CD4-positive, alpha-beta memory T cell (primary cell): ENCODE results near the gene USP34. TPM values are rescaled to one million over a fixed set of nuclear protein-coding genes. Genes with fewer than 3 reads are reported as not detected.
"Not testable (repeated sequence)": the region's sequence is repeated elsewhere in the genome, so short reads cannot be mapped to it uniquely, and the experiment has no call there.

ENCODE experiments used
- CTCF ChIA-PET: fragments of 350-600 bp; sonication (Branson Sonifier 250); formaldehyde crosslinking; loops from one replicate; lab custom pipeline; 2021; ENCODE audit warnings: inconsistent platforms; ENCODE audit not compliant: partially characterized antibody; lab: Charles Lee
- POLR2A ChIA-PET: fragments of 350-600 bp; sonication (Branson Sonifier 250); formaldehyde crosslinking; loops from one replicate; lab custom pipeline; 2021; ENCODE audit not compliant: partially characterized antibody; lab: Charles Lee
- DNase-seq, 5 donors: peaks; one replicate each; pipeline versions ENCODE4 v3.0.0 to v3.0.0-alpha.2; 2020 to 2022; ENCODE audit warnings: mixed read lengths in 1 of 5
- H3K27ac ChIP-seq: one replicate; pipeline ENCODE4 v1.7.0; 2013; ENCODE audit warnings: low read depth, low read length
- H3K27me3 ChIP-seq: 2 replicates; pipeline ENCODE4 v1.7.0; 2013; ENCODE audit warnings: mild to moderate bottlenecking, low read length, moderate library complexity; ENCODE audit not compliant: insufficient read depth
- H3K36me3 ChIP-seq: 2 replicates; pipeline ENCODE4 v1.7.0; 2013; ENCODE audit warnings: mild to moderate bottlenecking, low read length, moderate library complexity; ENCODE audit not compliant: insufficient read depth
- H3K4me1 ChIP-seq: 2 replicates; pipeline ENCODE4 v1.7.0; 2013; ENCODE audit warnings: mild to moderate bottlenecking, low read length, moderate library complexity; ENCODE audit not compliant: insufficient read depth
- H3K4me3 ChIP-seq, 2 donors: one replicate each; pipeline ENCODE4 v1.7.0; 2013; ENCODE audit warnings: low read length in 2 of 2, mild to moderate bottlenecking in 1 of 2
- H3K9me3 ChIP-seq, 2 donors: one replicate each; pipeline ENCODE4 v1.7.0; 2013; ENCODE audit warnings: low read length in 2 of 2, control low read depth in 1 of 2; ENCODE audit not compliant: control insufficient read depth in 1 of 2
- H3K27ac Mint-ChIP-seq, 7 donors: one replicate each; pipeline ENCODE4 v1.8.0; 2020 to 2021; ENCODE audit warnings: mixed read lengths in 7 of 7, mild to moderate bottlenecking in 6 of 7, inconsistent platforms in 3 of 7, moderate library complexity in 3 of 7
- H3K27me3 Mint-ChIP-seq, 2 donors: one replicate each; pipeline ENCODE4 v1.8.0; 2020 to 2021; ENCODE audit warnings: mixed read lengths in 2 of 2
- H3K36me3 Mint-ChIP-seq, 2 donors: one replicate each; pipeline ENCODE4 v1.8.0; 2020 to 2021; ENCODE audit warnings: mixed read lengths in 2 of 2, inconsistent platforms in 1 of 2, mild to moderate bottlenecking in 1 of 2
- H3K4me1 Mint-ChIP-seq, 4 donors: one replicate each; pipeline ENCODE4 v1.8.0; 2020 to 2021; ENCODE audit warnings: mixed read lengths in 4 of 4, mild to moderate bottlenecking in 1 of 4
- H3K4me3 Mint-ChIP-seq, 8 donors: one replicate each; pipeline ENCODE4 v1.8.0; 2020 to 2021; ENCODE audit warnings: mixed read lengths in 8 of 8, mild to moderate bottlenecking in 7 of 8, moderate library complexity in 6 of 8, inconsistent platforms in 3 of 8
- H3K9me3 Mint-ChIP-seq, 8 donors: one replicate each; pipeline ENCODE4 v1.8.0; 2020 to 2021; ENCODE audit warnings: mixed read lengths in 8 of 8, mild to moderate bottlenecking in 5 of 8, inconsistent platforms in 3 of 8, moderate library complexity in 1 of 8
- intact Hi-C: fragments of 100-400 bp; cut with micrococcal nuclease; formaldehyde crosslinking; loops from one replicate; pipeline ENCODE4 v1.15.1; 2023
- polyA plus RNA-seq, 2 donors: library from polyadenylated mRNA; unstranded; fragments of 300-500 nt; fragmentation: Illumina TruSeq; gene quantifications; one replicate each; pipeline ENCODE4 v1.2.3, GENCODE V29; 2021
- total RNA-seq, 2 experiments: library from RNA; stranded (reverse); gene quantifications; one replicate each; pipeline ENCODE4 v1.2.3, GENCODE V29; 2021

Gene USP34
- total and polyA plus RNA-seq, 4 experiments from 2014 or later: 7.9 to 164 (median 94.9) TPM

- peak in 2 of 5 donors; percentile 49 to 61 for DNase-seq
- H3K27ac Mint-ChIP-seq: peak overlapping the region; percentile 93 to 100 (median 99)
- H3K27ac ChIP-seq: peak overlapping the region; percentile 98
- no peaks in the 10 kb centered on the region for H3K36me3 ChIP-seq
- H3K9me3 ChIP-seq: no peaks in the 10 kb centered on the region
- peaks cover 12 to 42% (median 29%) of the 10 kb centered on the region in 4 donors for H3K4me1 Mint-ChIP-seq
- ChIA-PET POLR2A (interaction anchor here (0.9 to 2.7 kb wide), 5 partner anchors 11 to 292 kb away, joined by 3 to 36 read pairs (median 4); partner anchors contain the start of gene XPO1), CTCF (interaction anchor here (0.7 to 1.7 kb wide), 2 partner anchors 46 to 63 kb away, joined by 3 to 10 read pairs; no protein-coding TSS in a partner anchor)
- no peaks in the 10 kb centered on the region for H3K27me3 ChIP-seq
- intact Hi-C loops: loop anchor here (1.0 to 5.0 kb wide), 8 partner anchors 21 to 590 kb away; partner anchors contain the start of genes CCT4, REL and XPO1
- H3K4me3 Mint-ChIP-seq: peak overlapping the region; percentile 86 to 98 (median 92)
- H3K4me3 ChIP-seq: peak overlapping the region; percentile 68 to 89
- H3K36me3 Mint-ChIP-seq: peaks cover 7 to 28% of the 10 kb centered on the region in 2 donors
- no peaks in the 10 kb centered on the region for H3K27me3 Mint-ChIP-seq
- peaks cover 33% of the 10 kb centered on the region for H3K4me1 ChIP-seq
- no peaks in the 10 kb centered on the region for H3K9me3 Mint-ChIP-seq
These were observed 1.3 kb upstream of the USP34 start for GRCh38 chr2:61471905-61472805.

DNA sequence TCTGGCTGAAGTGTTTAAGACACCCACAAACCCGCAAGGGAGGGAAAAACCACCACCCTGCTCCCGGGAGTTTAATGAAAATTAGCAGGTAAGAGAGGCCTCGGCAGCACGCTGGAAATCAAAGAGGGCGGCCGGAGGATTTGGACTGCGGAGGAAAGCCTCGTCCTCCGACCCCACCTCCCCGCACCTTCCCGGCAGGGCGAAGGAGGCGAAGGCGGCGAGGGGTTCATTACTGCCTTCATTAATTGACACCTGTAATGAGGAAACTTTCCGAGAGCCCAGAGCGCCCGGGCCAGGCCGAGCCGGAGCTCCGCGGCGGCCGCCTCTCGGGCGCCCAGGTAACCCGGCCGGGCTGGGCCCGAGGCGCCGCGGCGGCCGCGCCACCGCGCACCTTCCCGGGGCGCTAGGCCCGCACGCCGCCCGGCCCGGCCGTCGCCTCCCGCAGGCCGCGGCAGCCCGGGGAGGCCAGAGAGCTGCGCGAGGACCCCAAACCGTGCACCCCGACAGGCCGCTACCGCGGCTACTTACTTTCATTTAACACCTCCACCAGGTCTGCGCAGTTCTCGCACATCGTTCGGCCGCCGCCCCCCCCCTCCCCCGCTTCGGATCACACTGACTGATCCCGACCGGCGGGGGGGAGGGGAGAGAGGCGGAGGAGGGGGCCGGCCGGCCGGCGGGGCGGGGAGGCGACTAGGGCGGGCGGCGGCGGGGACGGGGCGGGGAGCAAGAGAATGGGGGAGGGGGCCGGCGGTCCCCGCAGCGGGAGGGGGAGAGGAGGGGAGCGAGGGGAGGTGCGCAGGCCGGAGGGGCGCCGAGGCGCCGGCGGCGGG lies 550 bp downstream of the USP34 start:
- intact Hi-C loops: loop anchor here (2.0 to 5.0 kb wide), 4 partner anchors 22 to 588 kb away; partner anchors contain the start of gene REL
- H3K27me3 Mint-ChIP-seq: no peaks in the 10 kb centered on the region
- peaks cover 13 to 48% (median 32%) of the 10 kb centered on the region in 4 donors for H3K4me1 Mint-ChIP-seq
- no peaks in the 10 kb centered on the region for H3K27me3 ChIP-seq
- H3K9me3 Mint-ChIP-seq: no peaks in the 10 kb centered on the region
- H3K27ac Mint-ChIP-seq: peak overlapping the region; percentile 93 to 98 (median 97)
- H3K4me3 ChIP-seq: peak overlapping the region; percentile 55 to 64
- ChIA-PET CTCF (no interaction called here), POLR2A (interaction anchor here (0.7 to 3.6 kb wide), 9 partner anchors 13 to 452 kb away, joined by 3 to 38 read pairs (median 3); partner anchors contain the start of genes PEX13, PUS10 and XPO1)
- peak overlapping the region; percentile 93 for H3K27ac ChIP-seq
- H3K36me3 Mint-ChIP-seq: peaks cover 3 to 28% of the 10 kb centered on the region in 2 donors
- H3K9me3 ChIP-seq: no peaks in the 10 kb centered on the region
- peak in 4 of 5 donors; percentile 9 to 86 (median 63) for DNase-seq
- H3K4me1 ChIP-seq: peaks cover 46% of the 10 kb centered on the region
- H3K4me3 Mint-ChIP-seq: peak overlapping the region; percentile 92 to 95 (median 94)
- H3K36me3 ChIP-seq: no peaks in the 10 kb centered on the region

DNA sequence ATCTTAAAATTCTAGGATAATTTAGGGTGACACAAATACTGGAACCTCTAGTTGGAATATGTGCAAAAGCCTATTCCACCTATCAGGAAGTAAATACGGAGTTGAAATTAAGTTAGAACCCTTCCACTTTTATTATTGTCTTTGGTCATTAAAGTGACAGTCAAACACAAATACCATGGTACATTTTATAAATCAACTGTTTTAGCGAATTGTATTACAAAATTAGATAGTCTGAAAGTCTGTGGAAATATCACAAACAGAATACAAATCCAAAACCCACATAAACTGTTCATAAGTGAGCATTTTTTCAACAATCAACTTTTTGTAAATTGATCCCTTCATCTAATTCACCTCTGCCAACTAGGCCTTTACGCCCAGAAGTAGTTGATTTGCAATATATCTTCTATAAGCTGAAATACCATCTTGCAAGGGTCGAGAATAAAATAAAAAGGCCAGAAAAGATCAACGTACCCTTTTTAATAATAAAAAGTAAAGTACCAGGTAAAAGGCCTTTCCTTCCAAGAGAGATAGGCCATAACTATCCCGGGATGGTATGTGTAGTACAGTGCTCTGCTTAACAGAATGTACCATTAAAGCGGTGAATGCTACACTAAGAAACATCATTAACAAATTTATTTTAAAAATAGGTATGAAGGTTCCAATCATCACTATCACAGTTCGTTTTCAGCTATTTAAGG lies 1.3 kb downstream of the USP34 start:
- no peaks in the 10 kb centered on the region for H3K9me3 Mint-ChIP-seq
- CTCF ChIA-PET: interaction anchor here (1.7 kb wide), 1 partner anchor 44 kb away, joined by 5 read pairs; no protein-coding TSS in a partner anchor

DNA sequence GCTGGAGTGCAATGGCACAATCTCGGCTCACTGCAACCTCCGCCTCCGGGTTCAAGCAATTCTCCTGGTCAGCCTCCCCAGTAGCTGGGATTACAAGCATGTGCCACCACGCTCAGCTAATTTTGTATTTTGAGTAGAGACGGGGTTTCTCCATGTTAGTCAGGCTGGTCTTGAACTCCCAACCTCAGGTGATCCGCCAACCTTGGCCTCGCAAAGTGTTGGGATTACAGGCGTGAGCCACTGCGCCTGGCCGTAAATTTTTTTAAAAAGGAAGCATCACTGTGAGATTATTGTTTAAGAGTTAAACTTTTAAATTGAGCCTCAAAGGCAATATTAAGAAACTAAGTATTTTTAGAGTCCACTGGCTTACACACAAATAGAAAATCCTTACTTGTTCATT lies 2.7 kb downstream of the USP34 start:
- peaks cover 3 to 29% of the 10 kb centered on the region in 2 donors for H3K36me3 Mint-ChIP-seq
- H3K4me3 ChIP-seq: not testable (repeated sequence)

More for the DNA sequence above, 1.3 kb downstream of the USP34 start:
- intact Hi-C loops: loop anchor here (2.0 to 5.0 kb wide), 4 partner anchors 23 to 587 kb away; partner anchors contain the start of gene REL
- POLR2A ChIA-PET: interaction anchor here (0.7 to 3.6 kb wide), 9 partner anchors 12 to 452 kb away, joined by 3 to 38 read pairs (median 3); partner anchors contain the start of genes PEX13, PUS10 and XPO1
- H3K4me3 ChIP-seq: peak overlapping the region; percentile 55 to 64
- peak overlapping the region; percentile 93 for H3K27ac ChIP-seq
- H3K9me3 ChIP-seq: no peaks in the 10 kb centered on the region
- peak overlapping the region; percentile 92 to 95 (median 94) for H3K4me3 Mint-ChIP-seq
- H3K27me3 ChIP-seq: no peaks in the 10 kb centered on the region
- H3K27me3 Mint-ChIP-seq: no peaks in the 10 kb centered on the region
- H3K27ac Mint-ChIP-seq: peak overlapping the region; percentile 93 to 98 (median 97)
- no peak for DNase-seq
- H3K4me1 ChIP-seq: peaks cover 54% of the 10 kb centered on the region
- H3K4me1 Mint-ChIP-seq: peaks cover 15 to 55% (median 38%) of the 10 kb centered on the region in 4 donors
- no peaks in the 10 kb centered on the region for H3K36me3 ChIP-seq
- peaks cover 3 to 29% of the 10 kb centered on the region in 2 donors for H3K36me3 Mint-ChIP-seq

DNA sequence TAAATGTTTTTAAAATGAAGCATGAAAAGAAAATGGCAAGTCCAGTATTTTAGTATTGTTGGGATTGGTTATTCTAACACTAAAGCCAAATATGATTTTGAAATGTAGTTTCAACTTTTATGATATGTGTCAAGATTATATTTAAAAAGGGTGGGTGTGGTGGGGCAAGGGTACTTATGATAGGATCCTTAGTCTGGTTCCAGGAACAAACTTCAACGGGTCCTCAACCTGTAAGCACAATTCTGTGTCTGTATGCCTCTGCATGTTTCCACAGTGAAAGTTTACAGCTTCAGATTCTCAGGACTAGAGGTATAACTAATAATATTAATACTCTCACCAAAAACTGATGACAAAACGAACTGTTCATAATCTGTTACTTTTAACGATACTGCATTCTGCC lies 5.8 kb downstream of the USP34 start:
- Histone ChIP-seq H3K27me3 (no peaks in the 10 kb centered on the region), H3K36me3 (no peaks in the 10 kb centered on the region), H3K4me3 (no peak overlapping the region), H3K9me3 (no peaks in the 10 kb centered on the region), H3K4me1 (peaks cover 85% of the 10 kb centered on the region), H3K27ac (no peak overlapping the region)
- CTCF ChIA-PET: no interaction called here
- H3K36me3 Mint-ChIP-seq: peaks cover 6 to 25% of the 10 kb centered on the region in 2 donors
- H3K27ac Mint-ChIP-seq: peak overlapping the region in 1 of 7 donors; percentile 80
- H3K4me1 Mint-ChIP-seq: peaks cover 29 to 84% (median 57%) of the 10 kb centered on the region in 4 donors
- peak overlapping the region in 1 of 8 donors; percentile 21 for H3K4me3 Mint-ChIP-seq
- H3K27me3 Mint-ChIP-seq: no peaks in the 10 kb centered on the region
- H3K9me3 Mint-ChIP-seq: no peaks in the 10 kb centered on the region
- POLR2A ChIA-PET: no interaction called here
- intact Hi-C loops: no loop called here
- no peak for DNase-seq

More for the DNA sequence above, 2.7 kb downstream of the USP34 start:
- H3K4me1 Mint-ChIP-seq: peaks cover 23 to 69% (median 49%) of the 10 kb centered on the region in 4 donors
- DNase-seq, H3K27me3 Mint-ChIP-seq, H3K9me3 Mint-ChIP-seq, intact Hi-C loops, H3K36me3 ChIP-seq, H3K27me3 ChIP-seq, H3K27ac ChIP-seq, H3K9me3 ChIP-seq: not testable (repeated sequence)
- ChIA-PET CTCF (interaction anchor here (0.9 to 1.7 kb wide), 2 partner anchors 42 to 157 kb away, joined by 3 to 5 read pairs; no protein-coding TSS in a partner anchor), POLR2A (interaction anchor here (3.6 kb wide), 1 partner anchor 69 kb away, joined by 38 read pairs; the partner anchor contains the start of gene XPO1)
- peak overlapping the region in 5 of 7 donors; percentile 9 to 98 (median 96) for H3K27ac Mint-ChIP-seq
- peak overlapping the region in 3 of 8 donors; percentile 94 to 95 (median 94) for H3K4me3 Mint-ChIP-seq
- peaks cover 67% of the 10 kb centered on the region for H3K4me1 ChIP-seq
